Right ventricle myocardium superior (tissue), 1 donor: ENCODE results near the gene EDA. TPM values are rescaled to one million over a fixed set of nuclear protein-coding genes. Genes with fewer than 3 reads are reported as not detected.

ENCODE experiments used
- microRNA-seq: library from miRNA; unstranded; fragments of <30 nt; microRNA quantifications from one replicate; pipeline ENCODE4 v1.2.0, GENCODE V29; 2020
- total RNA-seq: library from RNA; stranded (reverse); fragmentation: NEBNext Ultra II Directional; extraction: Animal tissue kit (Norgen Biotek cat#: 25700); gene quantifications from one replicate; pipeline ENCODE4 v1.2.1, GENCODE V29; 2021
- donor health status: DM: no; HTN: yes; CAD: no; lungs with severe emphysema.

Gene EDA
- total RNA-seq, 1 donor from 2014 or later: 11.1 TPM

Small RNAs within 50 kb of the gene (microRNA-seq; reads per million reads assigned to microRNA genes)
- 16.5 reads per million, percentile 32 among the genes with 10 or more reads in this experiment for gene MIR676

Other genes with a start within 250 kb of the EDA start
- gene NALF2, start 111.8 kb upstream of the EDA start, total RNA-seq: 46.3 TPM